Right ventricle myocardium superior (tissue), 1 donor: ENCODE results near the gene MAN1C1. TPM values are rescaled to one million over a fixed set of nuclear protein-coding genes. Genes with fewer than 3 reads are reported as not detected.
"Not testable (repeated sequence)": the region's sequence is repeated elsewhere in the genome, so short reads cannot be mapped to it uniquely, and the experiment has no call there.

Experiments
- ATAC-seq: fragments of 200-7000 bp; cut with Tn5 transposase; one replicate; pipeline ENCODE4 v1.9.1; 2020; ENCODE audit warnings: mild to moderate bottlenecking; ENCODE audit not compliant: poor library complexity
- DNase-seq: peaks from one replicate; pipeline ENCODE4 v3.0.0-alpha.2; 2020
- intact Hi-C: fragments of 100-400 bp; cut with DNase I; formaldehyde crosslinking; loops from one replicate; pipeline ENCODE4 v1.11.2; 2022
- total RNA-seq: library from RNA; stranded (reverse); fragmentation: NEBNext Ultra II Directional; extraction: Animal tissue kit (Norgen Biotek cat#: 25700); gene quantifications from one replicate; pipeline ENCODE4 v1.2.1, GENCODE V29; 2021
- donor health status: DM: no; HTN: yes; CAD: no; lungs with severe emphysema.

MAN1C1 gene
- total RNA-seq, 1 donor from 2014 or later = 17.5 TPM

GRCh38 chr1:25622531-25622930 is 5.9 kb downstream of the MAN1C1 start:
- intact Hi-C loops = no loop called here
- ATAC-seq (no peak), DNase-seq (no peak)

GRCh38 chr1:25623007-25623406 is 6.4 kb downstream of the MAN1C1 start:
- intact Hi-C loops = no loop called here
- DNase-seq = no peak
- ATAC-seq = no peak

GRCh38 chr1:25623731-25624130 is 7.1 kb downstream of the MAN1C1 start:
- intact Hi-C loops = no loop called here
- DNase-seq = no peak
- ATAC-seq = no peak

GRCh38 chr1:25624156-25624555 is 7.6 kb downstream of the MAN1C1 start:
- no peak for ATAC-seq
- intact Hi-C loops = no loop called here
- no peak for DNase-seq

DNA sequence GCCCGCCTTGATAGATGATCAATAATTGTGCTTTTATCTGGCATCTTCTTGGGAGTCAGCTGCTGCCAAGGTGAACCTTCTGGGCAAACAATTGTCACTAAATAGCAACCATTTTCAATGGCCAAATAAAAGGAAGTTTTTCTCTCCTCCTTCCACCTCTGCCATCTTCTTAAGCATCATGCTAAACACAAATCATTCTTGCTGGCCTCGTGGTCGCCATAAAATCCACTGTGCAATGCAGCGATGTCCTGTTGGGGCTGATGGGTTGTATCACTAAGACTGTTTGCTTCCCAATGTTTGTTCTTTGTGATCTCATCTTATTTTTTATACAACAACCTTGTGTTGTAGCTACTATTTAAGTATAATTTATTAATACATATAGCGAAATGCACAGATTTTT is 8.0 kb downstream of the MAN1C1 start:
- DNase-seq (no peak), ATAC-seq (no peak)
- intact Hi-C loops = no loop called here

DNA sequence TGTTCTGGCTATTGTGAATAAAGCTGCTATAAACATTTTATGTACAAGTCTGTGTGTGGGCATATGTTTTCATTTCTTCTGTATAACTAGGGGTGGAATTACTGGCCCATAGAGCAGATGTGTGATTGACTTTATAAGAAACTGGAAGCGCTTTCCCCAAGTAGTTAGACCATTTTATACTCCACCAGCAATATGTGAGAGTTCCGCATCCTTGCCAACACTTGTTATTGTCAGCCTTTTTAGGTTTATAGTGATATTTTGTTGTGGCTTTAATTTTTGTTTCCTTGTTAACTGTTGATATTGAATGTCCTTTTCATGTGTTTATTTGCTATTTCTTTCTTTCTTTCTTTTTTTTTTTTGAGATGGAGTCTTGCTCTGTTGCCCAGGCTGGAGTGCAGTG is 9.4 kb downstream of the MAN1C1 start:
- no peak for ATAC-seq
- intact Hi-C loops = no loop called here

GRCh38 chr1:25628741-25629421 is 12.3 kb downstream of the MAN1C1 start:
- DNase-seq (no peak), ATAC-seq (no peak)
- intact Hi-C loops = no loop called here

More for the DNA sequence above, 9.4 kb downstream of the MAN1C1 start:
- no peak for DNase-seq

- intact Hi-C loops = no loop called here
- DNase-seq (no peak), ATAC-seq (no peak)
Measured at GRCh38 chr1:25629836-25630235, 13.2 kb downstream of the MAN1C1 start.

GRCh38 chr1:25631750-25632485 is 15.3 kb downstream of the MAN1C1 start:
- peak; percentile 82 for ATAC-seq
- intact Hi-C loops = no loop called here

GRCh38 chr1:25634066-25634465 is 17.5 kb downstream of the MAN1C1 start:
- no peak for DNase-seq
- intact Hi-C loops = no loop called here
- no peak for ATAC-seq

More at GRCh38 chr1:25631750-25632485, 15.3 kb downstream of the MAN1C1 start:
- DNase-seq = peak; percentile 49

GRCh38 chr1:25634896-25635295 is 18.3 kb downstream of the MAN1C1 start:
- DNase-seq (no peak), ATAC-seq (no peak)
- intact Hi-C loops = no loop called here

- ATAC-seq, intact Hi-C loops, DNase-seq: not testable (repeated sequence)
Measured at GRCh38 chr1:25636141-25636540, 19.6 kb downstream of the MAN1C1 start.

DNA sequence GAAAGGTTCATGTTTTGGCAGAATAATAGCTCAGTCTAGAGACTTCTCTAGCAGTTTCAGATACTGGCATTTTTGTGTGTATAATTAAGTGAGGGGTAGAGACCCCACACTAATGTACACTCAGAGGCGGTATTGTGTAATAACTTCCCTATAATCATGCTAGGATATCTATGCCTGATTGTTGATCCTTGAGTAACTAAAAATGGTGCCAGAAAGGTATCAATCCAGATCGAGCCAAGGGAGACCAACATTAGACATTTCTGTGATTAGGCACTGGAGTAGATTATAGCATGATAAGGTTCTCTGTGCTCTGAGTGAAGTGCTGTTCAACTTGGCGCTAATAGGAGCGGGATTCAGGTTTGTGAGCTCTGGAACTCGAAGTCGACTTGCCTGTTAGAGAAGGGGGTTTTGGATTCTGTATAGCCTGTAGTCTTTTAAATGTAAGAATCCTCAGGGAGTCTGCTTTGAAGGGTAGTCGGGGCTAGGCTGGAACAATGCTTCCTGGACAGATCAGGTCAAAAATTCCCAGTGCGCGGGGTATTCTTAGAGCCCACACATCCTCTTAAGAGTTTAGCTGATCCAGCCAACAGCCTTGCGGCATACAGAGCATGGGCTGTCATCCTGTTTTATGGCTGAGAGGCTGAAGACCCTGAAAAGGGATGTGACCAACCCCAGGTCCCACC is 24.2 kb downstream of the MAN1C1 start:
- intact Hi-C loops = no loop called here
- no peak for ATAC-seq
- no peak for DNase-seq

DNA sequence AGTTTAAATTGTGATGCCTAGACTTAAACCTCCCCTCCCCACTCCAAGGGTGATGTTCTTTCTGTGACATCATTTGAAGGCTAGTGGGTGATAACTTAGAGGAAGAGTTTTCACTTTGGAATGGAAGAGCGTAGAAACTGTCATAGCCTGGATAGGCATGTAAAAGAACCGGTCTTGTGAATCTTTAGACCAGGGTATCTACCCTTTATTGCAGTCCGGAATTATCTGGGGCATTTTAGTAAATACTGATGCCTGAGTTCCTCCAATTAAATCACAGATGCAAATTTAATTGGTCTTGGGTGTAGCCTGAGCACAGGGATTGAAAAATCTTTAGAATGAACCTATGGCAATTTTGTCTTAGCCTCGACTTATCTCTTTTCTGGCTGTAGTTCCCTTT is 24.7 kb downstream of the MAN1C1 start:
- intact Hi-C loops = no loop called here
- no peak for ATAC-seq

GRCh38 chr1:25641931-25642573 is 25.5 kb downstream of the MAN1C1 start:
- intact Hi-C loops = no loop called here
- DNase-seq (no peak), ATAC-seq (peak; percentile 59)

More for the DNA sequence above, 24.7 kb downstream of the MAN1C1 start:
- DNase-seq = no peak

- intact Hi-C loops = no loop called here
- ATAC-seq (peak; percentile 35), DNase-seq (no peak)
Measured at GRCh38 chr1:25642574-25643108, 26.1 kb downstream of the MAN1C1 start.

DNA sequence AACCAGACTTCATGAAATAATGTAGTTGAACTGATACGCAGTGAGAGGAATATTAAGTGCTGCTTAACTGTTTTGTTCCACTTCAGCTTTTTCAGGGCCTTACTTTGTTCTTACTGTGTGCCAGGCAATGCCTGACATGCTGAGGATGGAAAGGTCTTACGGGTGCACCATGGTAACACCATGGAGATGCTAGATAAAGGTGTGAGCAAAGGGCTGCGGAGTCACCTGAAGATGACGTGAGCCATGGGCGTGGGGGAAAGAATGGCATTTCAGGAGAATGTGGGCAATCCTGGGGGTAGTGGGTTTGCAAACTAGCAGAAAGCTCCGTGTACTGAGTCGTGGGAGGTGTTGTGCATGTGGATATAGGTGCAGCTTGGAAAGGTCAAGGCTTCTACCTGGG is 27.3 kb downstream of the MAN1C1 start:
- no peak for ATAC-seq
- DNase-seq = no peak
- intact Hi-C loops = no loop called here

GRCh38 chr1:25644962-25645361 is 28.4 kb downstream of the MAN1C1 start:
- DNase-seq = no peak
- no peak for ATAC-seq
- intact Hi-C loops = no loop called here
